Measurements from ENCODE around the gene UGT1A1. TPM values are rescaled to one million over a fixed set of nuclear protein-coding genes. Genes with fewer than 3 reads are reported as not detected.

The UGT1A1 gene
- total and polyA plus RNA-seq, 2 of the 13 experiments (the other 11 are each of a cell fraction or from before 2014, with no cell fraction given), result 0.69 to 0.75 TPM

- TF ChIP-seq HOXA3 (CRISPR knock-in tag; IDR thresholded peaks at IDR 0.05) (peak; percentile 79; the same call in 1 of the 2 replicates), CBX1 (IDR thresholded peaks at IDR 0.05; ENCODE audit: low read depth) (peak; percentile 69), ZBTB39 (CRISPR knock-in tag; IDR thresholded peaks at IDR 0.05) (0 out of 2 replicates have a peak, but pooled peaks have one; percentile 75), HDAC1 (CRISPR knock-in tag; IDR thresholded peaks at IDR 0.05) (peak; percentile 79), GABPB1 (CRISPR knock-in tag; IDR thresholded peaks at IDR 0.05) (peak; percentile 64), MYPOP (CRISPR knock-in tag; IDR thresholded peaks at IDR 0.05) (0 out of 2 replicates have a peak, but pooled peaks have one; percentile 15), KDM2A (CRISPR knock-in tag; IDR thresholded peaks at IDR 0.05; ENCODE audit: borderline replicate concordance, low read depth) (peak; percentile 60; the same call in 1 of the 2 replicates), FOXC1 (CRISPR knock-in tag; IDR thresholded peaks at IDR 0.05; ENCODE audit: borderline replicate concordance) (peak; percentile 82; the same call in 1 of the 2 replicates), ZNF101 (CRISPR knock-in tag; IDR thresholded peaks at IDR 0.05; ENCODE audit: borderline replicate concordance, low read depth) (peak; percentile 58; the same call in 1 of the 2 replicates), ZSCAN29 (CRISPR knock-in tag; conservative IDR thresholded peaks at IDR 0.05) (0 out of 2 replicates have a peak, but pooled peaks have one; percentile 92), ZNF788 (CRISPR knock-in tag; IDR thresholded peaks at IDR 0.05; ENCODE audit: borderline replicate concordance) (peak; percentile 74; the same call in 1 of the 2 replicates), MIXL1 (CRISPR knock-in tag; IDR thresholded peaks at IDR 0.05) (peak; percentile 21; the same call in 1 of the 2 replicates), ZNF317 (CRISPR knock-in tag; IDR thresholded peaks at IDR 0.05) (peak; percentile 28; the same call in 1 of the 2 replicates), ARID4A (CRISPR knock-in tag; IDR thresholded peaks at IDR 0.05; ENCODE audit: borderline replicate concordance) (peak; percentile 72; the same call in 1 of the 2 replicates), TBX2 (CRISPR knock-in tag; IDR thresholded peaks at IDR 0.05; ENCODE audit: borderline replicate concordance) (peak; percentile 60; the same call in 1 of the 2 replicates), TSC22D2 (CRISPR knock-in tag; IDR thresholded peaks at IDR 0.05; ENCODE audit: borderline replicate concordance) (0 out of 2 replicates have a peak, but pooled peaks have one; percentile 47), ZKSCAN8 (CRISPR knock-in tag; IDR thresholded peaks at IDR 0.05; ENCODE audit: borderline replicate concordance) (0 out of 2 replicates have a peak, but pooled peaks have one; percentile 23), ZNF790 (CRISPR knock-in tag; IDR thresholded peaks at IDR 0.05; ENCODE audit: borderline replicate concordance) (peak; percentile 66; the same call in 1 of the 2 replicates), SAP130 (CRISPR knock-in tag; IDR thresholded peaks at IDR 0.05; ENCODE audit: low read depth) (peak; percentile 83), POLR2G (IDR thresholded peaks at IDR 0.05; ENCODE audit: low read depth, low read length) (peak; percentile 63), ZNF343 (CRISPR knock-in tag; IDR thresholded peaks at IDR 0.05) (peak; percentile 69; the same call in 1 of the 2 replicates), FOXJ3 (CRISPR knock-in tag; IDR thresholded peaks at IDR 0.05; ENCODE audit: borderline replicate concordance) (peak; percentile 43; the same call in 1 of the 2 replicates)
These were observed 23.0 kb upstream of the UGT1A1 start (continued) for GRCh38 chr2:233736868-233737653.
